Ovary (tissue), 9 donors: Measurements from ENCODE around the gene DOCK1. TPM values are rescaled to one million over a fixed set of nuclear protein-coding genes. Genes with fewer than 3 reads are reported as not detected.

Experiments
- DNase-seq, 5 donors: peaks; one replicate each; pipeline ENCODE4 v3.0.0-alpha.2; 2019 to 2020
- H3K27ac ChIP-seq, 2 donors: fragments of 200-600 bp; one replicate each; pipeline versions ENCODE4 v1.5.1 to v1.8.0; 2019 to 2022
- H3K27me3 ChIP-seq: fragments of 200-600 bp; one replicate; pipeline ENCODE4 v1.8.0; 2022
- H3K36me3 ChIP-seq: fragments of 200-600 bp; sonication (generic); one replicate; pipeline ENCODE4 v1.5.1; 2019
- H3K4me1 ChIP-seq: one replicate; pipeline ENCODE4 v1.8.1; 2013; ENCODE audit warnings: mild to moderate bottlenecking, moderate library complexity; ENCODE audit not compliant: insufficient read depth
- H3K4me3 ChIP-seq: fragments of 200-600 bp; sonication (generic); one replicate; pipeline ENCODE4 v1.5.1; 2017
- H3K9me3 ChIP-seq, 2 donors: fragments of 200-600 bp in 1 of 2; sonication (generic) in 1 of 2; one replicate each; pipeline versions ENCODE4 v1.5.1 to v1.8.1; 2013 to 2019; ENCODE audit warnings: mild to moderate bottlenecking in 1 of 2, moderate library complexity in 1 of 2
- EP300 ChIP-seq: sonication (generic); formaldehyde crosslinking; IDR thresholded peaks from one replicate; pipeline ENCODE4 v1.6.1; 2017; ENCODE audit warnings: antibody characterized with exemption
- POLR2A ChIP-seq: fragments of 450-650 bp; IDR thresholded peaks from one replicate; pipeline ENCODE4 v1.6.1; 2017; ENCODE audit warnings: antibody characterized with exemption, mild to moderate bottlenecking, moderate library complexity
- WGBS, 3 donors: extraction: QIAGEN DNeasy Blood & Tissue Kit in 1 of 3; methylation state at CpG; one replicate each; pipeline versions ENCODE4 v1.1.5 to v1.1.7; 2013 to 2017; 5-methylcytosine and 5-hydroxymethylcytosine counted together
- intact Hi-C, 4 donors: fragments of 100-400 bp; cut with DNase I; formaldehyde crosslinking; loops; one replicate each; pipeline versions ENCODE4 v1.11.0 to v1.15.1; 2022 to 2023
- polyA plus RNA-seq, 2 donors: library from polyadenylated mRNA; stranded (reverse); fragments of 200-250 nt in 1 of 2; fragments of 350-450 nt in 1 of 2; fragmentation: Illumina TruSeq in 1 of 2; extraction: RNeasy Lipid Tissue Mini Kit (QIAGEN cat#74804) in 1 of 2; gene quantifications; one replicate each; pipeline ENCODE4 v1.2.3, GENCODE V29; 2013 to 2014
- total RNA-seq, 7 donors: library from RNA; depleted of rRNA in 2 of 7; stranded (reverse); fragments of >200 nt in 2 of 7; fragmentation: NEBNext Ultra II Directional in 3 of 7; extraction: Animal tissue kit (Norgen Biotek cat#: 25700) in 3 of 7; gene quantifications; one replicate each; pipeline versions ENCODE4 v1.1.0 to v1.2.4, GENCODE V29; 2016 to 2023
- TF ChIP-seq, protein P1 (sequence below), 3 donors: fragments of 450-650 bp in 2 of 3; fragments of 200-600 bp in 1 of 3; IDR thresholded peaks; one replicate each; pipeline versions ENCODE4 v1.5.1 to v1.8.0; 2016 to 2022; ENCODE audit warnings: antibody characterized with exemption in 3 of 3, mild to moderate bottlenecking in 1 of 3
- donor health status: DM: no; HTN: no; CAD: no; lungs with moderate emphysema.
- donor health status: DM: no; HTN: no; CAD: no.
- donor health status: Bipolar disorder and iron deficiency.
- donor health status: DM: yes; HTN: yes; CAD: no.
- donor health status: DM: no; HTN: no; CAD: no.
- donor health status: DM: yes; HTN: yes; CAD: no.

DOCK1 gene
- total and polyA plus RNA-seq, 9 donors, result 24.7 to 68.3 (median 51.1) TPM

DNA sequence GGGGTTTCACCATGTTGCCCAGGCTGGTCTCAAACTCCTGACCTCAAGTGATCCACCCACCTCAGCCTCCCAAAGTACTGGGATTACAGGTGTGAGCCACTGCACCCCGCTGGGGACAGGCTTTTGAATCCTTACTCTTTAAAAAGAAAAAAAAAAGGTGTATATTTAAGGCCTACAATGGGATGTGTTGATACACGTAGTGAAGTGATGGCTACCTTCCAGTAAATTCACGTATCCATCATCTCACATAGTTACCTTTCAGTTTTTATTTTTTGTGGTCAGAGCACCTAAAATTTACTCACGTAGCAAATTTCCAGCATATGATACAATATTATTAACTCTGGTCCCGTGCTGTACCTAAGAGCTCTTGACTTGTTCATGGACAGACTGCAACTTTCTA lies 410.7 kb downstream of the DOCK1 start:
- TF ChIP-seq, protein P1, sequence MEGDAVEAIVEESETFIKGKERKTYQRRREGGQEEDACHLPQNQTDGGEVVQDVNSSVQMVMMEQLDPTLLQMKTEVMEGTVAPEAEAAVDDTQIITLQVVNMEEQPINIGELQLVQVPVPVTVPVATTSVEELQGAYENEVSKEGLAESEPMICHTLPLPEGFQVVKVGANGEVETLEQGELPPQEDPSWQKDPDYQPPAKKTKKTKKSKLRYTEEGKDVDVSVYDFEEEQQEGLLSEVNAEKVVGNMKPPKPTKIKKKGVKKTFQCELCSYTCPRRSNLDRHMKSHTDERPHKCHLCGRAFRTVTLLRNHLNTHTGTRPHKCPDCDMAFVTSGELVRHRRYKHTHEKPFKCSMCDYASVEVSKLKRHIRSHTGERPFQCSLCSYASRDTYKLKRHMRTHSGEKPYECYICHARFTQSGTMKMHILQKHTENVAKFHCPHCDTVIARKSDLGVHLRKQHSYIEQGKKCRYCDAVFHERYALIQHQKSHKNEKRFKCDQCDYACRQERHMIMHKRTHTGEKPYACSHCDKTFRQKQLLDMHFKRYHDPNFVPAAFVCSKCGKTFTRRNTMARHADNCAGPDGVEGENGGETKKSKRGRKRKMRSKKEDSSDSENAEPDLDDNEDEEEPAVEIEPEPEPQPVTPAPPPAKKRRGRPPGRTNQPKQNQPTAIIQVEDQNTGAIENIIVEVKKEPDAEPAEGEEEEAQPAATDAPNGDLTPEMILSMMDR (IDR thresholded peaks at IDR 0.05), result no peak
- TF ChIP-seq EP300 (no peak), POLR2A (no peak)
- Histone ChIP-seq H3K9me3 (no peaks in the 10 kb centered on the region), H3K4me3 (no peak overlapping the region), H3K36me3 (no peaks in the 10 kb centered on the region), H3K4me1 (no peaks in the 10 kb centered on the region), H3K27ac (no peak overlapping the region), H3K27me3 (no peaks in the 10 kb centered on the region)
- 92 to 95% (median 95%) methylated on average over 5 of the region's 5 CpGs for WGBS, 3 donors
- DNase-seq, result no peak
- intact Hi-C loops, result no loop called here

DNA sequence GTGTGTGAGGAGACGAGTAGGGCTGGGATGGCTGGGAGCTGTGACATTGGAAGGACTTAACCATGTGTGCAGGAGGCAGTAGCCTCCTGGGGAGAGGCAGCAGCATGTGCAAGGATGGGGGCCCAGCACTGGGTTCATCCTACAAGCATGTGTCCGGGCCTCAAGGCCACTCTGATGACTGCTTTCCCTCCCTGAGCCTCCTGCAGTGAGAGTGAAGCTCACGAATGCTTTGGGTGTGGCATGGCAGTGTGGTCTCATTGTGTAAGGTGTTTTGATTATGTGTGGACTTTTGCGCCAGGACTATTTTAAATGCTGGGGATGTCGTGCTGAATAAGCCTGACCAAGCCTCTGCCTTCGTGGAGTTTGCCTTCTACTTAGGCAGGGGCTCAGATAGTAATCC lies 413.2 kb downstream of the DOCK1 start:
- no peak for DNase-seq
- no peaks in the 10 kb centered on the region for H3K9me3 ChIP-seq
- WGBS, 3 donors, result 74 to 81% (median 76%) methylated on average over 6 of the region's 6 CpGs
- TF ChIP-seq, protein P1 (IDR thresholded peaks at IDR 0.05), result no peak
- TF ChIP-seq POLR2A, result no peak
- TF ChIP-seq EP300, result no peak
- H3K4me3 ChIP-seq, result no peak overlapping the region
- intact Hi-C loops, result no loop called here
- no peaks in the 10 kb centered on the region for H3K27me3 ChIP-seq
- H3K27ac ChIP-seq, result no peak overlapping the region
- H3K4me1 ChIP-seq, result no peaks in the 10 kb centered on the region
- no peaks in the 10 kb centered on the region for H3K36me3 ChIP-seq

DNA sequence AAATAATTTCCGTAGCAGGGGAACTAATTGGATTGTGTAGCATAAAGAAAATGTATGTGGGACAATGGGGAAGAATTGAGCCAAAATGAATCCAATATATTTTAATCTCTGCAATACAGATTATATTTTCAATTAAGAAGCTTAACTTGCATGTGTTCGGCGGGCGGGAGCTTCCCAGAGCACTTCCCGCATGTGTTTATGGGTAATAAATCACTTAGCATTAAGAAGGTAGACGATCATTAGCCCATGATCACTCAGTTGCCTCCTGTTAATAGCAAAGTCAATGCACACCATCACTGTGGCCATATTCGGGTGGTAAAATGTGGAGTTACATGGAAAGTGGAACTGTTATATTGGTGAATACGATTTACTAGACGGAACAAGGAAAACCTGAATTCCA lies 414.0 kb downstream of the DOCK1 start:
- WGBS, 3 donors, result 94 to 96% (median 95%) methylated on average over 9 of the region's 9 CpGs
- no peak for DNase-seq
- no peak overlapping the region for H3K27ac ChIP-seq
- no peaks in the 10 kb centered on the region for H3K36me3 ChIP-seq
- intact Hi-C loops, result no loop called here
- no peaks in the 10 kb centered on the region for H3K4me1 ChIP-seq
- H3K4me3 ChIP-seq, result no peak overlapping the region
- H3K9me3 ChIP-seq, result no peaks in the 10 kb centered on the region
- TF ChIP-seq POLR2A, result no peak
- no peak for TF ChIP-seq EP300
- TF ChIP-seq, protein P1 (IDR thresholded peaks at IDR 0.05), result no peak
- H3K27me3 ChIP-seq, result no peaks in the 10 kb centered on the region

DNA sequence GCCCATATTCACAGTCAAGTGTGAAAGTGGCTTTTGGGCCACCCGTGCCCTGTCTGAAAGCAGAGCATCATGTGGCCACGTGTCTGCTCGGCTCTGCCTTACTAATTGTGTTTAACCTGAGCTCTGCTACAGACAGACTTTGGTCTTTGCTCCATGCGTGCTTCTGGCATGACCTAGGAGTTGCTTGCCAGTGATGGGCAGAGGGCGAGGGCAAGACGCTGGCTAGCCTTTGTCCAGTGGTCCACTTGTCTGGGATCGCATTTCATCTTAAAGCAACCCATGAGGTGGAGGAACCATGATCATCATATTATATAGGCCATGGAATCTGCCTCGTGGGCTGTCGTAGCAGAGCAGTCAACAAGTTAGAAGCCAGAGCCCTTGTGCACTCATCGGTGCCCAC lies 414.5 kb downstream of the DOCK1 start:
- no peak for DNase-seq
- TF ChIP-seq POLR2A (no peak), EP300 (no peak)
- TF ChIP-seq, protein P1 (IDR thresholded peaks at IDR 0.05), result no peak
- Histone ChIP-seq H3K9me3 (no peaks in the 10 kb centered on the region), H3K4me3 (no peak overlapping the region), H3K4me1 (no peaks in the 10 kb centered on the region), H3K27me3 (no peaks in the 10 kb centered on the region), H3K27ac (no peak overlapping the region), H3K36me3 (no peaks in the 10 kb centered on the region)
- intact Hi-C loops, result no loop called here
- WGBS, 3 donors, result 90 to 93% (median 92%) methylated on average over 10 of the region's 10 CpGs

DNA sequence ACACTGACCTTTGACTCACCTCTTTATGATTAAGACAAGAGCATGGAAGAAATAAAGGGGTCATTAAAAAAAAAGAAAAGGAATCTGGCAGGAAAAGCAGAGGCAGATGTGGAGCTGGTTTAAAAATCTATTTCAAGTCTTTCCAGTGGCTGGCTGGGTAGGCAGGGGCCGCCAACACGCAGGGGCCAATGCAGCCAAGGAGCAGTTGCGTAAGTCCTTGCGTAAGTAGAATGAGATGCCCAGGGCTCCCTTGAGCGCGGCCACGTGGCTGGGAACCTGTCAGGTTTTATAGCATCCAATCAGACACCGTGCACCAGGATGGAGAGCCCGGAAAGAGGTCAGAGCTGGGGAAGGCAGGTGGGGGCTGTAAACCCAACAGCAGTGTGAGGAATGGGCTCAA lies 414.9 kb downstream of the DOCK1 start:
- Histone ChIP-seq H3K9me3 (no peaks in the 10 kb centered on the region), H3K36me3 (no peaks in the 10 kb centered on the region), H3K4me3 (no peak overlapping the region), H3K4me1 (no peaks in the 10 kb centered on the region), H3K27ac (no peak overlapping the region), H3K27me3 (no peaks in the 10 kb centered on the region)
- intact Hi-C loops, result no loop called here
- TF ChIP-seq POLR2A, result no peak
- TF ChIP-seq EP300, result no peak
- TF ChIP-seq, protein P1 (IDR thresholded peaks at IDR 0.05), result no peak
- DNase-seq, result no peak
- WGBS, 3 donors, result 89 to 93% (median 92%) methylated on average over 9 of the region's 9 CpGs
